HepG2 (cell line): ENCODE results near the gene RRN3. TPM values are rescaled to one million over a fixed set of nuclear protein-coding genes. Genes with fewer than 3 reads are reported as not detected.
A peak's percentile ranks its signal among the peaks of the same experiment; 100 is the strongest.
"Not testable (repeated sequence)": the region's sequence is repeated elsewhere in the genome, so short reads cannot be mapped to it uniquely, and the experiment has no call there.

Experiments
- ATAC-seq: fragments of 200-7000 bp; cut with Tn5 transposase; 3 replicates; pipeline ENCODE4 v1.9.1; 2020; ENCODE audit warnings: mild to moderate bottlenecking, moderate library complexity
- BruUV-seq: library from RNA; stranded (reverse); fragments of 400-500 nt; replicated peaks from 2 replicates; lab custom pipeline; 2021; lab: Mats Ljungman, UMichigan
- CTCF ChIA-PET: fragments of 300-600 bp; formaldehyde crosslinking; extraction: SDS; loops from one replicate; lab custom pipeline; 2021; ENCODE audit warnings: low total read pairs, inconsistent platforms, low intra/inter-chr PET ratio; lab: Yijun Ruan, JAX
- POLR2A ChIA-PET: fragments of 350-600 bp; sonication (Branson Sonifier 250); formaldehyde crosslinking; loops from one replicate; lab custom pipeline; 2020; ENCODE audit warnings: antibody characterized with exemption, inconsistent platforms; lab: Yijun Ruan, JAX
- DNase-seq: peaks from one replicate; pipeline ENCODE4 v3.0.0-alpha.2; 2015; ENCODE audit warnings: low spot score
- FAIRE-seq: peaks from 3 replicates; lab custom pipeline; 2011; peaks lifted over from hg19 to GRCh38; lab: Jason Lieb, UNC
- H2AFZ ChIP-seq: one replicate; pipeline ENCODE4 v1.6.1; 2011; ENCODE audit warnings: low read length, inconsistent platforms
- H3K27ac ChIP-seq: fragments of 300-600 bp; 3 replicates; pipeline ENCODE4 v1.8.0; 2011; ENCODE audit warnings: mixed run types, mild to moderate bottlenecking, mixed read lengths, low read length, inconsistent platforms; ENCODE audit not compliant: insufficient read depth; ENCODE audit errors: extremely low read length
- H3K27me3 ChIP-seq, 2 experiments: fragments of 200-600 bp in 1 of 2; 2 replicates in 1 of 2; 3 replicates in 1 of 2; pipeline versions ENCODE4 v1.6.0 to v1.8.0; 2011; ENCODE audit warnings: low read length in 2 of 2, mild to moderate bottlenecking in 2 of 2, moderate library complexity in 2 of 2, inconsistent platforms in 1 of 2; ENCODE audit not compliant: insufficient read depth in 2 of 2, control insufficient read depth in 1 of 2
- H3K36me3 ChIP-seq, 2 experiments: fragments of 200-600 bp in 1 of 2; replicated peaks in 1 of 2; 2 replicates in 1 of 2; 3 replicates in 1 of 2; pipeline versions ENCODE4 v1.5.1 to v1.8.0; 2011; ENCODE audit warnings: low read length in 2 of 2, inconsistent platforms in 1 of 2; ENCODE audit not compliant: insufficient read depth in 2 of 2, control insufficient read depth in 1 of 2
- H3K4me1 ChIP-seq: 2 replicates; pipeline ENCODE4 v1.5.1; 2012; ENCODE audit warnings: low read length, inconsistent platforms; ENCODE audit not compliant: insufficient read depth
- H3K4me2 ChIP-seq: 2 replicates; pipeline ENCODE4 v1.6.0; 2011; ENCODE audit warnings: low read depth, low read length, inconsistent platforms
- H3K4me3 ChIP-seq, 3 experiments: fragments of 200-600 bp in 1 of 3; sonication (generic), shearing (Covaris generic) in 1 of 3; replicated peaks in 1 of 3; 2 replicates each; pipeline ENCODE4 v1.5.1; 2011 to 2016; ENCODE audit warnings: low read length in 3 of 3, inconsistent platforms in 2 of 3, low read depth in 2 of 3, mild to moderate bottlenecking in 2 of 3, control low read depth in 1 of 3, mixed read lengths in 1 of 3; ENCODE audit not compliant: insufficient read depth in 1 of 3
- H3K79me2 ChIP-seq: one replicate; pipeline ENCODE4 v1.6.1; 2011; ENCODE audit warnings: low read length, inconsistent platforms; ENCODE audit not compliant: insufficient read depth
- H3K9ac ChIP-seq: 2 replicates; pipeline ENCODE4 v1.6.0; 2011; ENCODE audit warnings: mild to moderate bottlenecking, low read depth, low read length, inconsistent platforms; ENCODE audit not compliant: insufficient read depth
- H3K9me3 ChIP-seq: 2 replicates; pipeline ENCODE4 v1.5.1; 2012; ENCODE audit warnings: mild to moderate bottlenecking, low read length
- H4K20me1 ChIP-seq: 2 replicates; pipeline ENCODE4 v1.6.0; 2011; ENCODE audit warnings: inconsistent platforms, mild to moderate bottlenecking, low read length, moderate library complexity; ENCODE audit not compliant: insufficient read depth
- BHLHE40 ChIP-seq: IDR thresholded peaks from 2 replicates; pipeline ENCODE4 v1.6.1; 2011; ENCODE audit warnings: low read length, improper control_type of control experiment
- CEBPZ ChIP-seq: IDR thresholded peaks from 2 replicates; pipeline ENCODE4 v1.6.1; 2012; ENCODE audit warnings: low read length, improper control_type of control experiment
- FOXA1 ChIP-seq, 2 experiments: fragments of 450-650 bp in 1 of 2; sonication (generic) in 1 of 2; formaldehyde crosslinking in 1 of 2; IDR thresholded peaks; 2 replicates each; pipeline versions ENCODE4 v1.4.0 to v1.6.1; 2016 to 2020; ENCODE audit warnings: missing genetic modification reagents in 1 of 2
- IRF2 ChIP-seq: IDR thresholded peaks from 2 replicates; pipeline ENCODE4 v1.6.1; 2018; ENCODE audit warnings: missing genetic modification reagents, missing compliant biosample characterization
- SALL1 ChIP-seq: sonication (generic); formaldehyde crosslinking; IDR thresholded peaks from 2 replicates; pipeline ENCODE4 v1.8.0; 2022; ENCODE audit warnings: mild to moderate bottlenecking, missing genetic modification reagents
- SMAD3 ChIP-seq: sonication (generic); formaldehyde crosslinking; IDR thresholded peaks from 2 replicates; pipeline ENCODE4 v1.4.0; 2020; ENCODE audit warnings: missing genetic modification reagents
- SP2 ChIP-seq: sonication (generic); formaldehyde crosslinking; IDR thresholded peaks from 2 replicates; pipeline ENCODE4 v1.5.1; 2020; ENCODE audit warnings: mild to moderate bottlenecking, missing genetic modification reagents
- ZSCAN9 ChIP-seq: IDR thresholded peaks from 2 replicates; pipeline ENCODE4 v1.6.1; 2016; ENCODE audit warnings: borderline replicate concordance
- WGBS: methylation state at CpG from one replicate; pipeline ENCODE4 v1.1.6; 2017; ENCODE audit warnings: low lambda C conversion rate; 5-methylcytosine and 5-hydroxymethylcytosine counted together
- in situ Hi-C: cut with HindIII; loops from 2 replicates; pipeline ENCODE4 v1.10.0; 2017; ENCODE audit warnings: low pct_unique_long_range_greater_than_20kb; ENCODE audit not compliant: extremely low pct_ligation_motif_present
- intact Hi-C: fragments of 100-400 bp; cut with micrococcal nuclease; formaldehyde crosslinking; loops from one replicate; pipeline ENCODE4 v1.10.0; 2022; ENCODE audit not compliant: unreplicated experiment
- polyA plus RNA-seq, 8 experiments: library from polyadenylated mRNA; depleted of rRNA in 3 of 8; stranded (reverse) in 7 of 8; unstranded in 1 of 8; fragments of >200 nt; fragmentation: Illumina TruSeq in 4 of 8; extraction: Trizol in 4 of 8; gene quantifications; 2 replicates each; pipeline versions ENCODE4 v1.2.1 to v1.2.3, GENCODE V29; 2011 to 2016; ENCODE audit warnings: low read depth in 4 of 8, missing spikeins in 1 of 8, mixed read lengths in 1 of 8; ENCODE audit not compliant: insufficient read depth in 1 of 8
- total RNA-seq, 5 experiments: library from RNA; depleted of rRNA; stranded (reverse); fragments of >200 nt; fragmentation: Illumina TruSeq; extraction: Trizol; gene quantifications; 2 replicates each; pipeline ENCODE4 v1.2.3, GENCODE V29; 2016; ENCODE audit warnings: low read depth in 1 of 5
- TF ChIP-seq, protein P1 (sequence below): IDR thresholded peaks from 2 replicates; pipeline ENCODE4 v1.6.1; 2016; ENCODE audit warnings: mild to moderate bottlenecking

RRN3 gene
- total and polyA plus RNA-seq, 2 of the 13 experiments (the other 11 are each of a cell fraction or from before 2014, with no cell fraction given) = 45.8 to 67.0 TPM

GRCh38 chr16:15022194-15022593, 71.9 kb downstream of the RRN3 start (continued):
- TF ChIP-seq IRF2 = peak; percentile 66; the same call in 1 of the 2 replicates
- peak; percentile 35; the same call in 1 of the 2 replicates for TF ChIP-seq SMAD3 (CRISPR knock-in tag)
- TF ChIP-seq BHLHE40 = 0 out of 2 replicates have a peak, but pooled peaks have one; percentile 46
- TF ChIP-seq, protein P1, sequence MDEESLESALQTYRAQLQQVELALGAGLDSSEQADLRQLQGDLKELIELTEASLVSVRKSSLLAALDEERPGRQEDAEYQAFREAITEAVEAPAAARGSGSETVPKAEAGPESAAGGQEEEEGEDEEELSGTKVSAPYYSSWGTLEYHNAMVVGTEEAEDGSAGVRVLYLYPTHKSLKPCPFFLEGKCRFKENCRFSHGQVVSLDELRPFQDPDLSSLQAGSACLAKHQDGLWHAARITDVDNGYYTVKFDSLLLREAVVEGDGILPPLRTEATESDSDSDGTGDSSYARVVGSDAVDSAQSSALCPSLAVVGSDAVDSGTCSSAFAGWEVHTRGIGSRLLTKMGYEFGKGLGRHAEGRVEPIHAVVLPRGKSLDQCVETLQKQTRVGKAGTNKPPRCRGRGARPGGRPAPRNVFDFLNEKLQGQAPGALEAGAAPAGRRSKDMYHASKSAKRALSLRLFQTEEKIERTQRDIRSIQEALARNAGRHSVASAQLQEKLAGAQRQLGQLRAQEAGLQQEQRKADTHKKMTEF (CRISPR knock-in tag) = 0 out of 2 replicates have a peak, but pooled peaks have one; percentile 23
- peak; percentile 88 for TF ChIP-seq SP2 (CRISPR knock-in tag)
- TF ChIP-seq ZSCAN9 = 0 out of 2 replicates have a peak, but pooled peaks have one; percentile 55
- not testable (repeated sequence) for TF ChIP-seq FOXA1 (IDR thresholded peaks at IDR 0.05)
- 0 out of 2 replicates have a peak, but pooled peaks have one; percentile 32 for TF ChIP-seq FOXA1 (CRISPR knock-in tag; IDR thresholded peaks at IDR 0.05)
- peak; percentile 86 for TF ChIP-seq CEBPZ
- 0 out of 2 replicates have a peak, but pooled peaks have one; percentile 23 for TF ChIP-seq SALL1

- H4K20me1 ChIP-seq, POLR2A ChIA-PET, H2AFZ ChIP-seq, CTCF ChIA-PET, H3K4me2 ChIP-seq, H3K79me2 ChIP-seq, H3K9ac ChIP-seq, in situ Hi-C loops, H3K27ac ChIP-seq, intact Hi-C loops, BruUV-seq, H3K4me1 ChIP-seq, DNase-seq, H3K9me3 ChIP-seq, H3K4me3 ChIP-seq, H3K27me3 ChIP-seq, FAIRE-seq: not testable (repeated sequence)
- WGBS = 94% methylated on average over 7 of the region's 7 CpGs
- peak; percentile 7; the same call in 1 of the 3 replicates for ATAC-seq
- peaks cover 20 to 66% of the 10 kb centered on the region in 2 experiments for H3K36me3 ChIP-seq
Observed at GRCh38 chr16:15021429-15021828, 72.6 kb downstream of the RRN3 start.
